Trophoblast cell (in vitro differentiated cells and primary cell): ENCODE results near the gene MAP3K15.

ENCODE experiments used
- DNase-seq, 2 donors: peaks; one replicate each; pipeline ENCODE4 v3.0.0-alpha.2; 2016
- H2AFZ ChIP-seq: 2 replicates; pipeline ENCODE4 v1.6.1; 2013; ENCODE audit warnings: low read length, moderate library complexity, mild to moderate bottlenecking; ENCODE audit not compliant: insufficient read depth, poor library complexity
- H2AK5ac ChIP-seq: 2 replicates; pipeline ENCODE4 v1.6.1; 2013; ENCODE audit warnings: mild to moderate bottlenecking, low read length
- H2BK120ac ChIP-seq: 2 replicates; pipeline ENCODE4 v1.6.1; 2013; ENCODE audit warnings: low read length, mild to moderate bottlenecking, moderate library complexity; ENCODE audit not compliant: insufficient read depth, poor library complexity
- H2BK12ac ChIP-seq: 2 replicates; pipeline ENCODE4 v1.6.1; 2013; ENCODE audit warnings: mild to moderate bottlenecking, low read length, moderate library complexity
- H2BK5ac ChIP-seq: 2 replicates; pipeline ENCODE4 v1.6.1; 2013; ENCODE audit warnings: low read length, low read depth, moderate library complexity, mild to moderate bottlenecking; ENCODE audit not compliant: poor library complexity
- H3K14ac ChIP-seq: 2 replicates; pipeline ENCODE4 v1.6.1; 2013; ENCODE audit warnings: mild to moderate bottlenecking, low read length
- H3K18ac ChIP-seq: 2 replicates; pipeline ENCODE4 v1.6.1; 2013; ENCODE audit warnings: mild to moderate bottlenecking, low read length
- H3K23ac ChIP-seq: 2 replicates; pipeline ENCODE4 v1.6.1; 2013; ENCODE audit warnings: low read length
- H3K27ac ChIP-seq: 2 replicates; pipeline ENCODE4 v1.5.1; 2013; ENCODE audit warnings: low read depth, mild to moderate bottlenecking, inconsistent platforms, low read length, moderate library complexity
- H3K27me3 ChIP-seq: 2 replicates; pipeline ENCODE4 v1.6.1; 2013; ENCODE audit warnings: inconsistent platforms, mild to moderate bottlenecking, low read length, moderate library complexity; ENCODE audit not compliant: insufficient read depth
- H3K36me3 ChIP-seq, 2 experiments: 1 replicate in 1 of 2; 2 replicates in 1 of 2; pipeline ENCODE4 v1.6.1; 2013; ENCODE audit warnings: low read length in 2 of 2, mild to moderate bottlenecking in 2 of 2, moderate library complexity in 1 of 2; ENCODE audit not compliant: insufficient read depth in 2 of 2, control insufficient read depth in 1 of 2
- H3K4ac ChIP-seq: 2 replicates; pipeline ENCODE4 v1.6.1; 2013; ENCODE audit warnings: low read depth, mild to moderate bottlenecking, low read length, moderate library complexity
- H3K4me1 ChIP-seq, 2 experiments: 1 replicate in 1 of 2; 2 replicates in 1 of 2; pipeline ENCODE4 v1.6.1; 2013; ENCODE audit warnings: low read length in 2 of 2, mild to moderate bottlenecking in 2 of 2, moderate library complexity in 1 of 2; ENCODE audit not compliant: insufficient read depth in 2 of 2, control insufficient read depth in 1 of 2
- H3K4me2 ChIP-seq: 2 replicates; pipeline ENCODE4 v1.6.1; 2013; ENCODE audit warnings: inconsistent platforms, mild to moderate bottlenecking, low read length, moderate library complexity
- H3K4me3 ChIP-seq: 2 replicates; pipeline ENCODE4 v1.5.1; 2013; ENCODE audit warnings: mild to moderate bottlenecking, low read depth, low read length, inconsistent platforms
- H3K79me1 ChIP-seq: one replicate; pipeline ENCODE4 v1.6.1; 2013; ENCODE audit warnings: low read length
- H3K79me2 ChIP-seq: 2 replicates; pipeline ENCODE4 v1.6.1; 2013; ENCODE audit warnings: low read length, mild to moderate bottlenecking; ENCODE audit not compliant: control insufficient read depth, insufficient read depth, poor library complexity
- H3K9ac ChIP-seq: 2 replicates; pipeline ENCODE4 v1.6.1; 2013; ENCODE audit warnings: mild to moderate bottlenecking, low read length
- H3K9me3 ChIP-seq: 2 replicates; pipeline ENCODE4 v1.6.1; 2013; ENCODE audit warnings: low read depth, mild to moderate bottlenecking, control low read depth, inconsistent platforms, low read length; ENCODE audit not compliant: insufficient read depth
- H4K12ac ChIP-seq: 2 replicates; pipeline ENCODE4 v1.6.1; 2013; ENCODE audit warnings: low read depth, mild to moderate bottlenecking, low read length, moderate library complexity
- H4K8ac ChIP-seq: 2 replicates; pipeline ENCODE4 v1.6.1; 2013; ENCODE audit warnings: low read depth, mild to moderate bottlenecking, low read length, moderate library complexity
- H4K91ac ChIP-seq: one replicate; pipeline ENCODE4 v1.6.1; 2013; ENCODE audit warnings: low read depth, mild to moderate bottlenecking, low read length, moderate library complexity
- WGBS: extraction: QIAGEN DNeasy Blood & Tissue Kit; methylation state at CpG from one replicate; pipeline ENCODE4 v1.1.7; 2013; ENCODE audit warnings: missing lambda C conversion rate; ENCODE audit not compliant: insufficient read length, insufficient coverage; ENCODE audit errors: extremely low coverage; 5-methylcytosine and 5-hydroxymethylcytosine counted together

MAP3K15 gene

GRCh38 chrX:19410259-19410658 lies 105.0 kb downstream of the MAP3K15 start:
- DNase-seq, result peak in 1 of 2 donors; percentile 15
- Histone ChIP-seq H3K4me1 (no peaks in the 10 kb centered on the region), H3K27ac (no peak overlapping the region), H3K36me3 (no peaks in the 10 kb centered on the region), H3K4me2 (no peak overlapping the region), H3K4me3 (no peak overlapping the region), H4K91ac (no peak overlapping the region), H2BK5ac (no peak overlapping the region), H2BK120ac (no peak overlapping the region), H4K12ac (no peak overlapping the region), H3K23ac (no peak overlapping the region), H3K18ac (no peak overlapping the region), H2AFZ (no peak overlapping the region), H2BK12ac (no peak overlapping the region), H2AK5ac (no peak overlapping the region), H3K9ac (no peak overlapping the region), H3K79me2 (no peaks in the 10 kb centered on the region), H4K8ac (no peak overlapping the region), H3K27me3 (no peaks in the 10 kb centered on the region), H3K9me3 (no peaks in the 10 kb centered on the region), H3K14ac (no peak overlapping the region), H3K79me1 (no peaks in the 10 kb centered on the region), H3K4ac (no peak overlapping the region)
- WGBS, result no CpG with 5 or more reads among the region's 2 CpGs

- H3K79me2 ChIP-seq, result no peaks in the 10 kb centered on the region
- H4K91ac ChIP-seq, result no peak overlapping the region
- H4K8ac ChIP-seq, result no peak overlapping the region
- H2AFZ ChIP-seq, result no peak overlapping the region
- H3K9ac ChIP-seq, result no peak overlapping the region
- no peak overlapping the region for H2BK5ac ChIP-seq
- no peak overlapping the region for H2AK5ac ChIP-seq
- no peak overlapping the region for H3K18ac ChIP-seq
- DNase-seq, result no peak
- H4K12ac ChIP-seq, result no peak overlapping the region
- H2BK120ac ChIP-seq, result no peak overlapping the region
- no peaks in the 10 kb centered on the region for H3K36me3 ChIP-seq
- no peaks in the 10 kb centered on the region for H3K79me1 ChIP-seq
- H3K14ac ChIP-seq, result no peak overlapping the region
- no peak overlapping the region for H3K4ac ChIP-seq
- no peak overlapping the region for H3K27ac ChIP-seq
- H3K4me3 ChIP-seq, result no peak overlapping the region
- no peak overlapping the region for H2BK12ac ChIP-seq
- H3K23ac ChIP-seq, result no peak overlapping the region
- H3K4me1 ChIP-seq, result no peaks in the 10 kb centered on the region
- no peaks in the 10 kb centered on the region for H3K27me3 ChIP-seq
- no peak overlapping the region for H3K4me2 ChIP-seq
- no peaks in the 10 kb centered on the region for H3K9me3 ChIP-seq
Observed at GRCh38 chrX:19403696-19404095, 111.6 kb downstream of the MAP3K15 start.

GRCh38 chrX:19392703-19393102 lies 122.6 kb downstream of the MAP3K15 start:
- H3K4ac ChIP-seq, result no peak overlapping the region
- no peaks in the 10 kb centered on the region for H3K36me3 ChIP-seq
- H3K79me1 ChIP-seq, result no peaks in the 10 kb centered on the region
- no peak overlapping the region for H2AK5ac ChIP-seq
- no peak overlapping the region for H4K8ac ChIP-seq
- no peak overlapping the region for H3K27ac ChIP-seq
- H3K9me3 ChIP-seq, result no peaks in the 10 kb centered on the region
- H2BK120ac ChIP-seq, result no peak overlapping the region
- DNase-seq, result no peak
- no peaks in the 10 kb centered on the region for H3K79me2 ChIP-seq
- no peak overlapping the region for H2BK12ac ChIP-seq
- peak overlapping the region; percentile 85 for H3K23ac ChIP-seq
- no peak overlapping the region for H3K4me2 ChIP-seq
- H4K12ac ChIP-seq, result no peak overlapping the region
- no peak overlapping the region for H3K14ac ChIP-seq
- no peak overlapping the region for H3K4me3 ChIP-seq
- WGBS, result no CpG with 5 or more reads among the region's 4 CpGs
- H3K27me3 ChIP-seq, result no peaks in the 10 kb centered on the region
- no peaks in the 10 kb centered on the region for H3K4me1 ChIP-seq
- no peak overlapping the region for H3K18ac ChIP-seq
- H2BK5ac ChIP-seq, result no peak overlapping the region
- no peak overlapping the region for H4K91ac ChIP-seq
- no peak overlapping the region for H3K9ac ChIP-seq
- no peak overlapping the region for H2AFZ ChIP-seq

- H3K4me3 ChIP-seq, result no peak overlapping the region
- no peak overlapping the region for H3K27ac ChIP-seq
- DNase-seq, result no peak
- no peaks in the 10 kb centered on the region for H3K27me3 ChIP-seq
- H3K9me3 ChIP-seq, result no peaks in the 10 kb centered on the region
- no peak overlapping the region for H3K4ac ChIP-seq
- H2AFZ ChIP-seq, result no peak overlapping the region
- no peaks in the 10 kb centered on the region for H3K4me1 ChIP-seq
- no peak overlapping the region for H3K18ac ChIP-seq
- H4K12ac ChIP-seq, result no peak overlapping the region
- H4K8ac ChIP-seq, result no peak overlapping the region
- H4K91ac ChIP-seq, result no peak overlapping the region
- H3K79me1 ChIP-seq, result no peaks in the 10 kb centered on the region
- H3K14ac ChIP-seq, result no peak overlapping the region
- no peak overlapping the region for H3K4me2 ChIP-seq
- H2BK12ac ChIP-seq, result no peak overlapping the region
- no peaks in the 10 kb centered on the region for H3K36me3 ChIP-seq
- no CpG with 5 or more reads among the region's 12 CpGs for WGBS
- no peak overlapping the region for H3K9ac ChIP-seq
- H2AK5ac ChIP-seq, result no peak overlapping the region
- no peak overlapping the region for H2BK120ac ChIP-seq
- H3K23ac ChIP-seq, result no peak overlapping the region
- H3K79me2 ChIP-seq, result no peaks in the 10 kb centered on the region
- H2BK5ac ChIP-seq, result no peak overlapping the region
Observed at GRCh38 chrX:19392078-19392477, 123.2 kb downstream of the MAP3K15 start.
